CD14-positive monocyte (primary cell): ENCODE measurements around the gene UBL3. TPM values are rescaled to one million over a fixed set of nuclear protein-coding genes. Genes with fewer than 3 reads are reported as not detected.

ENCODE experiments used
- DNase-seq, 3 donors: peaks; one replicate each; pipeline ENCODE4 v3.0.0-alpha.2; 2011 to 2022
- H2AFZ ChIP-seq: 2 replicates; pipeline ENCODE4 v1.6.0; 2012; ENCODE audit warnings: mild to moderate bottlenecking, low read depth, low read length, inconsistent platforms; ENCODE audit not compliant: insufficient read depth, poor library complexity, severe bottlenecking
- H3K27ac ChIP-seq, 2 donors: 1 replicate in 1 of 2; 2 replicates in 1 of 2; pipeline ENCODE4 v1.5.1; 2012 to 2013; ENCODE audit warnings: low read length in 2 of 2, control low read depth in 1 of 2, inconsistent platforms in 1 of 2, low read depth in 1 of 2, mild to moderate bottlenecking in 1 of 2
- H3K27me3 ChIP-seq, 2 donors: one replicate each; pipeline versions ENCODE4 v1.6.0 to v1.6.1; 2011 to 2013; ENCODE audit warnings: low read length in 2 of 2; ENCODE audit not compliant: control insufficient read depth in 2 of 2, insufficient read depth in 2 of 2
- H3K36me3 ChIP-seq, 2 donors: replicated peaks in 1 of 2; 1 replicate in 1 of 2; 2 replicates in 1 of 2; pipeline versions ENCODE4 v1.5.1 to v1.6.1; 2012 to 2013; ENCODE audit warnings: low read length in 2 of 2, control low read depth in 1 of 2, inconsistent platforms in 1 of 2, mild to moderate bottlenecking in 1 of 2; ENCODE audit not compliant: insufficient read depth in 2 of 2, control insufficient read depth in 1 of 2
- H3K4me1 ChIP-seq, 2 donors: 1 replicate in 1 of 2; 2 replicates in 1 of 2; pipeline versions ENCODE4 v1.5.1 to v1.6.1; 2012 to 2013; ENCODE audit warnings: low read length in 2 of 2, control low read depth in 1 of 2, inconsistent platforms in 1 of 2, mild to moderate bottlenecking in 1 of 2, moderate library complexity in 1 of 2; ENCODE audit not compliant: insufficient read depth in 2 of 2, control insufficient read depth in 1 of 2
- H3K4me2 ChIP-seq: replicated peaks from 2 replicates; pipeline ENCODE3; 2012; ENCODE audit warnings: low read length, moderate library complexity, mild to moderate bottlenecking; ENCODE audit not compliant: poor library complexity, severe bottlenecking; ENCODE audit errors: extremely low read depth
- H3K4me3 ChIP-seq, 3 experiments: fragments of 200-600 bp in 1 of 3; sonication (generic) in 1 of 3; replicated peaks in 1 of 3; 1 replicate in 2 of 3; 2 replicates in 1 of 3; pipeline ENCODE4 v1.5.1; 2011 to 2013; ENCODE audit warnings: low read length in 3 of 3, mild to moderate bottlenecking in 3 of 3, control low read depth in 2 of 3, low read depth in 2 of 3, inconsistent platforms in 1 of 3, moderate library complexity in 1 of 3
- H3K79me2 ChIP-seq: 2 replicates; pipeline ENCODE4 v1.6.0; 2012; ENCODE audit warnings: mild to moderate bottlenecking, control low read depth, inconsistent platforms, low read length, moderate library complexity; ENCODE audit not compliant: insufficient read depth
- H3K9ac ChIP-seq: 2 replicates; pipeline ENCODE4 v1.6.0; 2017; ENCODE audit warnings: low read length, mild to moderate bottlenecking; ENCODE audit not compliant: insufficient read depth, poor library complexity, severe bottlenecking
- H3K9me3 ChIP-seq, 2 donors: replicated peaks in 1 of 2; 1 replicate in 1 of 2; 2 replicates in 1 of 2; pipeline versions ENCODE4 v1.5.1 to v1.6.1; 2012 to 2013; ENCODE audit warnings: low read length in 2 of 2, control low read depth in 1 of 2; ENCODE audit not compliant: control insufficient read depth in 1 of 2, insufficient read depth in 1 of 2
- H4K20me1 ChIP-seq: 2 replicates; pipeline ENCODE4 v1.6.0; 2012; ENCODE audit warnings: mild to moderate bottlenecking, low read length, control low read depth, moderate library complexity; ENCODE audit not compliant: insufficient read depth
- H3K27ac Mint-ChIP-seq, 7 donors: one replicate each; pipeline ENCODE4 v1.8.0; 2020; ENCODE audit warnings: mild to moderate bottlenecking in 7 of 7, mixed read lengths in 7 of 7, moderate library complexity in 6 of 7, inconsistent platforms in 2 of 7
- H3K27me3 Mint-ChIP-seq, 3 donors: one replicate each; pipeline ENCODE4 v1.8.0; 2021 to 2022; ENCODE audit warnings: low read depth in 3 of 3, mild to moderate bottlenecking in 3 of 3, mixed read lengths in 3 of 3, moderate library complexity in 3 of 3, inconsistent platforms in 1 of 3
- H3K36me3 Mint-ChIP-seq, 2 donors: one replicate each; pipeline ENCODE4 v1.8.0; 2020; ENCODE audit warnings: mixed read lengths in 2 of 2, inconsistent platforms in 1 of 2, mild to moderate bottlenecking in 1 of 2
- H3K4me1 Mint-ChIP-seq: one replicate; pipeline ENCODE4 v1.8.0; 2020; ENCODE audit warnings: mild to moderate bottlenecking, mixed read lengths
- H3K4me3 Mint-ChIP-seq, 2 donors: one replicate each; pipeline ENCODE4 v1.8.0; 2020; ENCODE audit warnings: mild to moderate bottlenecking in 2 of 2, mixed read lengths in 2 of 2, moderate library complexity in 1 of 2
- H3K9me3 Mint-ChIP-seq, 7 donors: one replicate each; pipeline ENCODE4 v1.8.0; 2020 to 2022; ENCODE audit warnings: mixed read lengths in 7 of 7, mild to moderate bottlenecking in 6 of 7, moderate library complexity in 6 of 7, inconsistent platforms in 2 of 7
- CTCF ChIP-seq: fragments of 200-600 bp; IDR thresholded peaks from one replicate; pipeline ENCODE4 v1.8.0; 2022; ENCODE audit warnings: antibody characterized with exemption, mild to moderate bottlenecking
- WGBS: methylation state at CpG from one replicate; pipeline ENCODE4 v1.1.5; 2013; ENCODE audit warnings: missing lambda C conversion rate; ENCODE audit not compliant: insufficient coverage; 5-methylcytosine and 5-hydroxymethylcytosine counted together
- intact Hi-C, 2 donors: fragments of 100-400 bp; cut with micrococcal nuclease; formaldehyde crosslinking; loops; one replicate each; pipeline versions ENCODE4 v1.15.0 to v1.15.1; 2023
- polyA plus RNA-seq, 3 donors: library from polyadenylated mRNA; depleted of rRNA in 1 of 3; unstranded in 2 of 3; stranded (reverse) in 1 of 3; fragments of 300-500 nt in 2 of 3; fragments of >200 nt in 1 of 3; fragmentation: Illumina TruSeq in 2 of 3; gene quantifications; 1 replicate in 2 of 3; 2 replicates in 1 of 3; pipeline ENCODE4 v1.2.3, GENCODE V29; 2012 to 2021

UBL3 gene
- polyA plus RNA-seq, 3 donors = 13.0 to 32.3 (median 28.2) TPM

DNA sequence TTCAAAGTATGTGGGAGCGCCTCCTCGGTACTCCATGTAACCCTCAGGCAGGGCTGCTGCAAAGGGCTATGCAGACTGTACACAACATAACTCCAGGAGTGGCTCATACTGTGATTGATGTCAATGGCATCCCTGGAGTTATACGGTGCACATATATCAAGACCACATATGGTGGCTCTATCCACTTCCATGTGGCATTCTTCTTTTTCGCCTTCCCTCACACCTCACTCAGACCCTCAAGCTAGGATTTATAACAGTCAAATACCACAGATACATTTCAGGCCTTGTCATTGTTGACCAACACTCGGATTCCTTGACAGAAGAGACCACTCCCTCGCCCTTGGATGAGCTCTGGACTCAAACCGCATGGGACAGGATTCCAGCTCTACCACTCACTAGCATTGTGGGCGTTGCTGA is 11.3 kb upstream of the UBL3 start:
- Histone ChIP-seq H3K4me2 (no peak overlapping the region), H3K36me3 (no peaks in the 10 kb centered on the region), H3K4me1 (no peaks in the 10 kb centered on the region), H3K27ac (no peak overlapping the region), H3K79me2 (no peaks in the 10 kb centered on the region), H4K20me1 (no peaks in the 10 kb centered on the region), H3K27me3 (no peaks in the 10 kb centered on the region), H3K9me3 (no peaks in the 10 kb centered on the region), H3K4me3 (no peak overlapping the region), H2AFZ (no peak overlapping the region), H3K9ac (no peak overlapping the region)
- WGBS = 100% methylated on average over 5 of the region's 8 CpGs
- H3K9me3 Mint-ChIP-seq = peaks cover 0 to 4% (median 2%) of the 10 kb centered on the region in 7 donors
- TF ChIP-seq CTCF = no peak
- no peak for DNase-seq
- H3K27me3 Mint-ChIP-seq = peaks cover 0 to 5% (median 4%) of the 10 kb centered on the region in 3 donors
- H3K4me1 Mint-ChIP-seq = peaks cover 2% of the 10 kb centered on the region
- H3K36me3 Mint-ChIP-seq = no peaks in the 10 kb centered on the region
- intact Hi-C loops = no loop called here
- H3K27ac Mint-ChIP-seq = no peak overlapping the region
- no peak overlapping the region for H3K4me3 Mint-ChIP-seq

- Histone ChIP-seq H3K4me2 (no peak overlapping the region), H3K9me3 (no peaks in the 10 kb centered on the region), H3K9ac (no peak overlapping the region), H3K4me3 (no peak overlapping the region), H3K27ac (no peak overlapping the region), H4K20me1 (no peaks in the 10 kb centered on the region), H3K27me3 (no peaks in the 10 kb centered on the region), H3K79me2 (no peaks in the 10 kb centered on the region), H3K36me3 (no peaks in the 10 kb centered on the region), H3K4me1 (no peaks in the 10 kb centered on the region), H2AFZ (no peak overlapping the region)
- intact Hi-C loops = loop anchor here in 1 of 2 donors (10.0 kb wide), 2 partner anchors 255 to 265 kb away; partner anchors contain the start of gene SLC7A1
- peaks cover 0 to 5% (median 3%) of the 10 kb centered on the region in 3 donors for H3K27me3 Mint-ChIP-seq
- TF ChIP-seq CTCF = no peak
- peak overlapping the region in 2 of 7 donors; percentile 14 to 31 for H3K27ac Mint-ChIP-seq
- 60% methylated on average over 2 of the region's 4 CpGs for WGBS
- H3K9me3 Mint-ChIP-seq = peaks cover 0 to 4% (median 2%) of the 10 kb centered on the region in 7 donors
- DNase-seq = peak; percentile 53 to 75 (median 61)
- no peaks in the 10 kb centered on the region for H3K36me3 Mint-ChIP-seq
- H3K4me3 Mint-ChIP-seq = no peak overlapping the region
- peaks cover 3% of the 10 kb centered on the region for H3K4me1 Mint-ChIP-seq
Measured at GRCh38 chr13:29859971-29860370, 9.6 kb upstream of the UBL3 start.
